Endothelial cell of umbilical vein (primary cell): ENCODE results near the gene AGA. TPM values are rescaled to one million over a fixed set of nuclear protein-coding genes. Genes with fewer than 3 reads are reported as not detected.

Source experiments
- BruUV-seq: library from RNA; stranded (reverse); fragments of 400-500 nt; replicated peaks from 2 replicates; lab custom pipeline; 2021; lab: Mats Ljungman, UMichigan
- CTCF ChIA-PET: fragments of 300-600, 350-600 bp; sonication (Branson Sonifier 250); formaldehyde crosslinking; loops from one replicate; lab custom pipeline; 2021; ENCODE audit warnings: antibody characterized with exemption, inconsistent platforms; lab: Charles Lee
- POLR2A ChIA-PET: fragments of 300-600, 350-600 bp; sonication (Branson Sonifier 250); formaldehyde crosslinking; loops from one replicate; lab custom pipeline; 2021; ENCODE audit warnings: antibody characterized with exemption, inconsistent platforms; lab: Charles Lee
- DNase-seq: peaks from one replicate; pipeline ENCODE4 v3.0.0-alpha.2; 2011; ENCODE audit warnings: low read depth, low spot score
- FAIRE-seq: peaks from 2 replicates; lab custom pipeline; 2011; peaks lifted over from hg19 to GRCh38; lab: Jason Lieb, UNC
- H2AFZ ChIP-seq: 2 replicates; pipeline ENCODE4 v1.6.0; 2012; ENCODE audit warnings: low read depth, low read length, control low read depth, inconsistent platforms
- H3K27ac ChIP-seq: 2 replicates; pipeline ENCODE4 v1.5.1; 2011; ENCODE audit warnings: low read depth, mild to moderate bottlenecking, control low read depth, low read length, moderate library complexity; ENCODE audit not compliant: insufficient read depth
- H3K27me3 ChIP-seq, 2 experiments: 2 replicates each; pipeline versions ENCODE4 v1.6.0 to v1.6.1; 2011; ENCODE audit warnings: low read length in 2 of 2, mixed read lengths in 1 of 2; ENCODE audit not compliant: control insufficient read depth in 2 of 2, insufficient read depth in 2 of 2
- H3K36me3 ChIP-seq, 2 experiments: 2 replicates in 1 of 2; 3 replicates in 1 of 2; pipeline ENCODE4 v1.5.1; 2011; ENCODE audit warnings: low read length in 2 of 2, mild to moderate bottlenecking in 1 of 2, moderate library complexity in 1 of 2; ENCODE audit not compliant: control insufficient read depth in 2 of 2, insufficient read depth in 2 of 2; ENCODE audit errors: extremely low read depth in 1 of 2
- H3K4me1 ChIP-seq: 3 replicates; pipeline ENCODE4 v1.5.1; 2011; ENCODE audit warnings: mild to moderate bottlenecking, low read length; ENCODE audit not compliant: control insufficient read depth, insufficient read depth; ENCODE audit errors: extremely low read depth
- H3K4me2 ChIP-seq: 2 replicates; pipeline ENCODE4 v1.6.1; 2011; ENCODE audit warnings: low read length, control low read depth, mixed read lengths; ENCODE audit not compliant: insufficient read depth
- H3K4me3 ChIP-seq, 3 experiments: fragments of 200-600 bp in 1 of 3; sonication (generic), shearing (Covaris generic) in 1 of 3; replicated peaks in 1 of 3; 2 replicates each; pipeline ENCODE4 v1.5.1; 2011 to 2016; ENCODE audit warnings: control low read depth in 3 of 3, low read length in 3 of 3, mild to moderate bottlenecking in 2 of 3, inconsistent platforms in 1 of 3, low read depth in 1 of 3, moderate library complexity in 1 of 3; ENCODE audit not compliant: insufficient read depth in 1 of 3
- H3K79me2 ChIP-seq: 2 replicates; pipeline ENCODE4 v1.6.0; 2012; ENCODE audit warnings: low read length, inconsistent platforms; ENCODE audit not compliant: control insufficient read depth, insufficient read depth
- H3K9ac ChIP-seq: replicated peaks from 2 replicates; pipeline ENCODE3; 2011; ENCODE audit warnings: low read length, control low read depth; ENCODE audit not compliant: insufficient read depth; ENCODE audit errors: extremely low read depth
- H3K9me1 ChIP-seq: replicated peaks from 3 replicates; pipeline ENCODE4 v1.6.0; 2011; ENCODE audit warnings: mild to moderate bottlenecking, low read length; ENCODE audit not compliant: control insufficient read depth, insufficient read depth; ENCODE audit errors: extremely low read depth
- H3K9me3 ChIP-seq: replicated peaks from 2 replicates; pipeline ENCODE4 v1.5.1; 2012; ENCODE audit warnings: low read length, inconsistent platforms; ENCODE audit not compliant: control insufficient read depth, insufficient read depth
- H4K20me1 ChIP-seq: replicated peaks from 2 replicates; pipeline ENCODE3; 2011; ENCODE audit warnings: mild to moderate bottlenecking, low read length; ENCODE audit not compliant: control insufficient read depth, insufficient read depth; ENCODE audit errors: extremely low read depth
- CTCF ChIP-seq, 2 donors: IDR thresholded peaks; 1 replicate in 1 of 2; 2 replicates in 1 of 2; pipeline ENCODE4 v1.5.1; 2011; ENCODE audit warnings: low read length in 2 of 2, mild to moderate bottlenecking in 2 of 2, moderate library complexity in 2 of 2, control low read depth in 1 of 2, inconsistent platforms in 1 of 2, low read depth in 1 of 2; ENCODE audit not compliant: insufficient read depth in 1 of 2; ENCODE audit errors: extremely low read depth in 1 of 2
- EZH2 ChIP-seq: IDR thresholded peaks from 2 replicates; pipeline ENCODE4 v1.6.1; 2012; ENCODE audit warnings: borderline replicate concordance, low read depth, mild to moderate bottlenecking, moderate library complexity, low read length, inconsistent platforms; ENCODE audit not compliant: severe bottlenecking
- FOS ChIP-seq: IDR thresholded peaks from 2 replicates; pipeline ENCODE4 v1.6.1; 2011; ENCODE audit warnings: mild to moderate bottlenecking, low read length, moderate library complexity, borderline replicate concordance; ENCODE audit not compliant: insufficient read depth
- GATA2 ChIP-seq: IDR thresholded peaks from 2 replicates; pipeline ENCODE4 v1.7.0; 2011; ENCODE audit warnings: low read depth, mild to moderate bottlenecking, moderate library complexity, mixed read lengths, low read length; ENCODE audit not compliant: insufficient read length, insufficient read depth
- JUN ChIP-seq: IDR thresholded peaks from 2 replicates; pipeline ENCODE4 v1.6.1; 2011; ENCODE audit warnings: borderline replicate concordance, low read depth; ENCODE audit not compliant: insufficient read length, insufficient read depth
- MYC ChIP-seq: IDR thresholded peaks from one replicate; pipeline ENCODE4 v1.6.1; 2011; ENCODE audit warnings: mild to moderate bottlenecking, low read depth, low read length
- POLR2A ChIP-seq: IDR thresholded peaks from 2 replicates; pipeline ENCODE4 v1.6.1; 2012; ENCODE audit warnings: low read depth, mild to moderate bottlenecking, control low read depth, low read length
- POLR2AphosphoS5 ChIP-seq: IDR thresholded peaks from 2 replicates; pipeline ENCODE4 v1.6.1; 2012; ENCODE audit warnings: low read depth, mild to moderate bottlenecking, control low read depth, low read length, moderate library complexity; ENCODE audit not compliant: insufficient read depth
- dilution Hi-C: fragments of 300-500 bp; cut with MboI; formaldehyde crosslinking; loops from one replicate; pipeline ENCODE4 v1.15.0; 2019; ENCODE audit warnings: low sequenced_read_pairs; ENCODE audit not compliant: extremely low pct_ligation_motif_present
- intact Hi-C: fragments of 100-400 bp; cut with micrococcal nuclease; formaldehyde crosslinking; loops from one replicate; pipeline ENCODE4 v1.10.0; 2022
- polyA plus RNA-seq, 4 experiments: library from polyadenylated mRNA; depleted of rRNA in 3 of 4; stranded (reverse) in 3 of 4; unstranded in 1 of 4; fragments of >200 nt; gene quantifications; 2 replicates each; pipeline versions ENCODE4 v1.2.1 to v1.2.3, GENCODE V29; 2011 to 2012; ENCODE audit warnings: missing spikeins in 1 of 4
- total RNA-seq: library from RNA; stranded (reverse); gene quantifications from 2 replicates; pipeline ENCODE4 v1.2.3, GENCODE V29; 2021
- TF ChIP-seq, protein P1 (sequence below): IDR thresholded peaks from 2 replicates; pipeline ENCODE4 v1.6.1; 2011; ENCODE audit not compliant: insufficient read depth, insufficient read length

AGA gene
- total and polyA plus RNA-seq, 2 donors (not counting 3 experiments of a cell fraction or from before 2014, with no cell fraction given) = 14.1 to 16.9 TPM

DNA sequence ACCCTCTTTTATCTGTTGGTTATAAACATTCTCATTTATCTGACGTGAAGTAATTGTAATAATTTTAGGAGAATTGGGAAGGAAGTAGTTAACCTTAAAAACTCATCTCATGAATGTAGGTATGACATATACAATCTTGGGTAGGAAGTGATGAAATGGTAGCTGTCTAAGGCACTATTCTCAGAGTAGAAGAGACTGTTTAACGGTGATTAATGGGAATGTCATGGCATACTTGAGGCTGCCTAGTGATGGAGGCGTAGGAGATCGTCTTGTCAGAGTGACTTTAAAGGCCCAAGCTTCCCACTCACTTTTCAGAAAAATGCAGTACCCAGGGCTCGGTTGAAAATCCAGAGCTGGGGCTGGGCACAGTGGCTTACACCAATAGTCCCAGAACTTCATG, 19.4 kb upstream of the AGA start:
- TF ChIP-seq POLR2A (no peak), POLR2AphosphoS5 (no peak), FOS (no peak), MYC (no peak), GATA2 (no peak), CTCF (IDR thresholded peaks at IDR 0.05; ENCODE audit: extremely low read depth in 1 of 2, insufficient read depth in 1 of 2, low read depth in 1 of 2, low read length in 2 of 2) (no peak), EZH2 (no peak), JUN (no peak)
- TF ChIP-seq, protein P1, sequence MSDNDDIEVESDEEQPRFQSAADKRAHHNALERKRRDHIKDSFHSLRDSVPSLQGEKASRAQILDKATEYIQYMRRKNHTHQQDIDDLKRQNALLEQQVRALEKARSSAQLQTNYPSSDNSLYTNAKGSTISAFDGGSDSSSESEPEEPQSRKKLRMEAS = no peak
- Histone ChIP-seq H3K79me2 (no peaks in the 10 kb centered on the region), H3K4me2 (no peak overlapping the region), H3K36me3 (no peaks in the 10 kb centered on the region), H3K4me3 (no peak overlapping the region), H3K9me1 (no peaks in the 10 kb centered on the region), H3K4me1 (no peaks in the 10 kb centered on the region), H3K9me3 (no peaks in the 10 kb centered on the region), H3K27ac (no peak overlapping the region), H4K20me1 (no peaks in the 10 kb centered on the region), H2AFZ (no peak overlapping the region), H3K9ac (no peak overlapping the region), H3K27me3 (no peaks in the 10 kb centered on the region)
- BruUV-seq = no TSS peak
- POLR2A ChIA-PET = no interaction called here
- dilution Hi-C loops (no loop called here), intact Hi-C loops (no loop called here)
- CTCF ChIA-PET = interaction anchor here (1.3 kb wide), 1 partner anchor 10 kb away, joined by 5 read pairs; no protein-coding TSS in a partner anchor
- DNase-seq (no peak), FAIRE-seq (no peak)
